Small intestine (tissue), 7 donors: ENCODE data around the gene ARNT2. TPM values are rescaled to one million over a fixed set of nuclear protein-coding genes. Genes with fewer than 3 reads are reported as not detected.
A peak's percentile ranks its signal among the peaks of the same experiment; 100 is the strongest.

ENCODE experiments used
- DNase-seq, 2 donors: peaks; one replicate each; pipeline versions ENCODE4 v3.0.0 to v3.0.0-alpha.2; 2013
- FAIRE-seq: peaks from 2 replicates; lab custom pipeline; 2012; peaks lifted over from hg19 to GRCh38; lab: Jason Lieb, UNC
- H3K27ac ChIP-seq, 3 donors: one replicate each; pipeline ENCODE4 v1.5.1; 2013; ENCODE audit warnings: low read length in 2 of 3, mild to moderate bottlenecking in 2 of 3, control low read depth in 1 of 3, inconsistent platforms in 1 of 3, low read depth in 1 of 3, moderate library complexity in 1 of 3
- H3K27me3 ChIP-seq, 3 donors: one replicate each; pipeline ENCODE4 v1.6.1; 2013; ENCODE audit warnings: low read length in 3 of 3, inconsistent platforms in 1 of 3; ENCODE audit not compliant: control insufficient read depth in 3 of 3, insufficient read depth in 3 of 3
- H3K36me3 ChIP-seq, 3 donors: one replicate each; pipeline ENCODE4 v1.6.1; 2013; ENCODE audit warnings: low read length in 3 of 3, inconsistent platforms in 1 of 3, low read depth in 1 of 3, mild to moderate bottlenecking in 1 of 3, moderate library complexity in 1 of 3; ENCODE audit not compliant: control insufficient read depth in 3 of 3, insufficient read depth in 2 of 3
- H3K4me1 ChIP-seq, 3 donors: one replicate each; pipeline ENCODE4 v1.6.1; 2013; ENCODE audit warnings: low read length in 2 of 3, inconsistent platforms in 1 of 3, low read depth in 1 of 3, mild to moderate bottlenecking in 1 of 3, moderate library complexity in 1 of 3; ENCODE audit not compliant: control insufficient read depth in 3 of 3, insufficient read depth in 2 of 3
- H3K4me3 ChIP-seq, 3 donors: one replicate each; pipeline ENCODE4 v1.5.1; 2013; ENCODE audit warnings: low read length in 3 of 3, control low read depth in 1 of 3, inconsistent platforms in 1 of 3, low read depth in 1 of 3, mild to moderate bottlenecking in 1 of 3, moderate library complexity in 1 of 3
- H3K9me3 ChIP-seq, 2 donors: one replicate each; pipeline ENCODE4 v1.6.1; 2013; ENCODE audit warnings: low read depth in 1 of 2, low read length in 1 of 2; ENCODE audit not compliant: control insufficient read depth in 2 of 2, insufficient read depth in 1 of 2
- WGBS, 3 donors: extraction: QIAGEN DNeasy Blood & Tissue Kit; methylation state at CpG; one replicate each; pipeline ENCODE4 v1.1.7; 2013; 5-methylcytosine and 5-hydroxymethylcytosine counted together
- polyA plus RNA-seq, 4 donors: library from polyadenylated mRNA; stranded (reverse) in 3 of 4; unstranded in 1 of 4; fragments of 200-250 nt in 3 of 4; fragments of 120-200 nt in 1 of 4; gene quantifications; one replicate each; pipeline versions ENCODE4 v1.2.1 to v1.2.3, GENCODE V29; 2013
- donor health status: healthy with polysubstance abuse.
- donor health status: control.
- donor health status: control.
- donor health status: Bipolar disorder and iron deficiency.
- donor health status: healthy.

ARNT2 gene
- polyA plus RNA-seq, 4 donors, result 0.45 to 4.4 (median 2.4) TPM

- Histone ChIP-seq H3K9me3 (no peaks in the 10 kb centered on the region), H3K27me3 (no peaks in the 10 kb centered on the region), H3K27ac (no peak overlapping the region), H3K4me1 (no peaks in the 10 kb centered on the region), H3K36me3 (no peaks in the 10 kb centered on the region), H3K4me3 (no peak overlapping the region)
- no peak for DNase-seq
- no peak for FAIRE-seq
- 85 to 90% (median 85%) methylated on average over 11 of the region's 11 CpGs for WGBS, 3 donors
Observed at GRCh38 chr15:80415358-80415670, 11.1 kb downstream of the ARNT2 start.

GRCh38 chr15:80416702-80417101 lies 12.5 kb downstream of the ARNT2 start:
- Histone ChIP-seq H3K9me3 (no peaks in the 10 kb centered on the region), H3K27ac (no peak overlapping the region), H3K36me3 (no peaks in the 10 kb centered on the region), H3K4me1 (no peaks in the 10 kb centered on the region), H3K4me3 (no peak overlapping the region), H3K27me3 (no peaks in the 10 kb centered on the region)
- DNase-seq (no peak), FAIRE-seq (no peak)
- WGBS, 3 donors, result 71 to 82% (median 76%) methylated on average over 4 of the region's 4 CpGs

- WGBS, 3 donors, result 55 to 57% (median 56%) methylated on average over 10 of the region's 10 CpGs
- Histone ChIP-seq H3K9me3 (no peaks in the 10 kb centered on the region), H3K4me3 (no peak overlapping the region), H3K27me3 (no peaks in the 10 kb centered on the region), H3K27ac (no peak overlapping the region), H3K4me1 (no peaks in the 10 kb centered on the region), H3K36me3 (no peaks in the 10 kb centered on the region)
- no peak for FAIRE-seq
- peak; percentile 29 to 37 for DNase-seq
Observed at GRCh38 chr15:80418892-80419537, 14.8 kb downstream of the ARNT2 start.

- H3K27ac ChIP-seq, result no peak overlapping the region
- 24 to 48% (median 24%) methylated on average over 5 of the region's 5 CpGs for WGBS, 3 donors
- no peaks in the 10 kb centered on the region for H3K36me3 ChIP-seq
- DNase-seq (no peak), FAIRE-seq (no peak)
- no peaks in the 10 kb centered on the region for H3K4me1 ChIP-seq
- no peaks in the 10 kb centered on the region for H3K9me3 ChIP-seq
- no peaks in the 10 kb centered on the region for H3K27me3 ChIP-seq
- no peak overlapping the region for H3K4me3 ChIP-seq
Observed at GRCh38 chr15:80419546-80419945, 15.4 kb downstream of the ARNT2 start.

GRCh38 chr15:80420658-80421057 lies 16.5 kb downstream of the ARNT2 start:
- no peak for DNase-seq
- Histone ChIP-seq H3K4me1 (no peaks in the 10 kb centered on the region), H3K36me3 (no peaks in the 10 kb centered on the region), H3K4me3 (no peak overlapping the region), H3K27ac (no peak overlapping the region), H3K9me3 (no peaks in the 10 kb centered on the region), H3K27me3 (no peaks in the 10 kb centered on the region)
- WGBS, 3 donors, result 12 to 26% (median 15%) methylated on average over 2 of the region's 2 CpGs
- no peak for FAIRE-seq

- FAIRE-seq (no peak), DNase-seq (no peak)
- no peaks in the 10 kb centered on the region for H3K4me1 ChIP-seq
- no peak overlapping the region for H3K27ac ChIP-seq
- H3K9me3 ChIP-seq, result no peaks in the 10 kb centered on the region
- 85 to 86% (median 85%) methylated on average over 4 of the region's 4 CpGs for WGBS, 3 donors
- no peaks in the 10 kb centered on the region for H3K36me3 ChIP-seq
- H3K27me3 ChIP-seq, result no peaks in the 10 kb centered on the region
- H3K4me3 ChIP-seq, result no peak overlapping the region
Observed at GRCh38 chr15:80423215-80423614, 19.0 kb downstream of the ARNT2 start.

GRCh38 chr15:80424381-80424780 lies 20.2 kb downstream of the ARNT2 start:
- no peaks in the 10 kb centered on the region for H3K9me3 ChIP-seq
- FAIRE-seq, result no peak
- WGBS, 3 donors, result 79 to 95% (median 89%) methylated on average over 2 of the region's 2 CpGs
- H3K27ac ChIP-seq, result no peak overlapping the region
- H3K4me1 ChIP-seq, result no peaks in the 10 kb centered on the region
- no peaks in the 10 kb centered on the region for H3K36me3 ChIP-seq
- no peaks in the 10 kb centered on the region for H3K27me3 ChIP-seq
- no peak for DNase-seq
- H3K4me3 ChIP-seq, result no peak overlapping the region

GRCh38 chr15:80426316-80426715 lies 22.1 kb downstream of the ARNT2 start:
- WGBS, 3 donors, result 88 to 100% (median 93%) methylated on average over 3 of the region's 3 CpGs
- no peaks in the 10 kb centered on the region for H3K27me3 ChIP-seq
- H3K36me3 ChIP-seq, result no peaks in the 10 kb centered on the region
- no peak overlapping the region for H3K27ac ChIP-seq
- no peaks in the 10 kb centered on the region for H3K4me1 ChIP-seq
- H3K9me3 ChIP-seq, result no peaks in the 10 kb centered on the region
- no peak for FAIRE-seq
- no peak overlapping the region for H3K4me3 ChIP-seq
- DNase-seq, result no peak

GRCh38 chr15:80429964-80430363 lies 25.8 kb downstream of the ARNT2 start:
- DNase-seq, result no peak
- 78 to 82% (median 79%) methylated on average over 5 of the region's 5 CpGs for WGBS, 3 donors
- no peak overlapping the region for H3K4me3 ChIP-seq
- no peaks in the 10 kb centered on the region for H3K27me3 ChIP-seq
- no peaks in the 10 kb centered on the region for H3K4me1 ChIP-seq
- H3K9me3 ChIP-seq, result no peaks in the 10 kb centered on the region
- no peaks in the 10 kb centered on the region for H3K36me3 ChIP-seq
- H3K27ac ChIP-seq, result no peak overlapping the region
- no peak for FAIRE-seq
